RCC 7860 (cell line): ENCODE results near the gene RASL12.

Experiments used
- DNase-seq: peaks from one replicate; pipeline ENCODE4 v3.0.0-alpha.2; 2015; ENCODE audit warnings: low spot score
- FAIRE-seq: peaks from 2 replicates; lab custom pipeline; 2012; peaks lifted over from hg19 to GRCh38; lab: Jason Lieb, UNC

The RASL12 gene

DNA sequence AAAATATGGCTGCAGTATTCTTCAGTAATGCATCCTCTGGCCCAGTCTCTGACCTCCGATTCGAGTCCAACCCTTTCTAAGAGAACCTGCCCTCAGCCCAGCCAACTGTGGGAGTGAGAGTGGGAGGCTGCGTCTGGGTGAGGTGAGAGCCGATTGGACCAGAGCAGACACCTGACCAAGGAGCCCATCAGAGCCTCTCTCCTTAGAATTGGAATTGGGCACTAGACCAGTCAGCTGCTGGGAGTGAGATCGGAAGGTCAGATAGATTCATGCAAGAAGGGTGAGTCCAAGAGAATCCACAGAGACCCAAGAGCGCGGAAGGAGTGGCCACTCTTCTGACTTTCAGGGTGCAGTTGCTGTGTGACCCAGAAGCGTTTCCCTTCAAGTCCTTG is 10.2 kb downstream of the RASL12 start:
- FAIRE-seq, result no peak
- DNase-seq, result no peak

DNA sequence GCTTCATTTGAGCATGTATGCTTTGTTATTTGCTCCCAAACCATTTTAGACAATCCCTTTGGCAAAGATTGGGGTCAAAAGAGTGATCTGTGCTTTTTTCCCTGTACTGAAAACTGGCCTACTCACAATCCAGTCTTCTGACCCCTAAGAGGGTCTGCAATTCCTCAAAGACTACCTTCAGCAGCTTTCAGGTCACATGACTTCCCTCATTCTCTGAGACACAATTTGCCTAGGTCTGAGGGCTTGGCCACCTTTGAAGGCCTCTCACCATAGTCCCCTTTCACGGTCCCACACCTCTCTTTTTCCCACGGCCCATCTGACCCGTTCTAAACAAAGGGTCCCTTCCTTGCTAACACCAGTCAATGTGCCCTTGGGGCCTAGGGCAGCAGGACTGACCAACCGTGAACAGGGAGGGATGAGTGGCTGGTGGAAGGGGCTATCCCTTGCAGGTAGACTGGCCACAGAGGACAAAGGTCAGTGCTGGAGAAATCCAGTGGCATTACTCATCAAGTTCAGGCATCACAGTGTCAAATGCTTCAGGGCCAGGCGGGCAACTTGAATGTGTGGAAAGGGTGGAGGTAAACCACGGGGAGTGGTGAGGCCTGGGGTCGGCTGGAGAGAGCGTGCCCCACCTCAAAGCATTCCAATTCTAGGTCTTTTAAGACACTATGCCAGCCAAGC is 10.8 kb downstream of the RASL12 start:
- FAIRE-seq, result peak; percentile 93
- peak; percentile 94 for DNase-seq

DNA sequence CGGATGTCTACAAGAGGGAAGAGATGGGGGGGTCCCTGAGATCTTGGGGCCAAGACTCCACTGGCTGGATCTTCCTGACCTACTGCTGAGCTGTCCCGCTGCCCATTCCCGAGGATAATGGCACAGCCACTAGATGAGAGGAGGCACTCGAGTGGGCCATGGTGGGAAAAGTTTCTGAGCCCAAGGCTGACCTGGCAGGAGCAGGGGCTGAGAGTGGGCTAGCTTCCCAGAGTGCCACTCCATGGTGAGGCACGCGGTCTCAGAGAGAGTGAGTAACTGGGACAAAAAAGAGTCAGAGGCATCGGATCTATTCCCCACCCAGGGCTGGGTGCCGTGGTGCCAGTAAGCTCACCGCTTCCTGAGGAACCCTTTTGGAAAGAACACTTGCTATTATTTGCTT is 11.7 kb downstream of the RASL12 start:
- DNase-seq, result no peak
- FAIRE-seq, result no peak

DNA sequence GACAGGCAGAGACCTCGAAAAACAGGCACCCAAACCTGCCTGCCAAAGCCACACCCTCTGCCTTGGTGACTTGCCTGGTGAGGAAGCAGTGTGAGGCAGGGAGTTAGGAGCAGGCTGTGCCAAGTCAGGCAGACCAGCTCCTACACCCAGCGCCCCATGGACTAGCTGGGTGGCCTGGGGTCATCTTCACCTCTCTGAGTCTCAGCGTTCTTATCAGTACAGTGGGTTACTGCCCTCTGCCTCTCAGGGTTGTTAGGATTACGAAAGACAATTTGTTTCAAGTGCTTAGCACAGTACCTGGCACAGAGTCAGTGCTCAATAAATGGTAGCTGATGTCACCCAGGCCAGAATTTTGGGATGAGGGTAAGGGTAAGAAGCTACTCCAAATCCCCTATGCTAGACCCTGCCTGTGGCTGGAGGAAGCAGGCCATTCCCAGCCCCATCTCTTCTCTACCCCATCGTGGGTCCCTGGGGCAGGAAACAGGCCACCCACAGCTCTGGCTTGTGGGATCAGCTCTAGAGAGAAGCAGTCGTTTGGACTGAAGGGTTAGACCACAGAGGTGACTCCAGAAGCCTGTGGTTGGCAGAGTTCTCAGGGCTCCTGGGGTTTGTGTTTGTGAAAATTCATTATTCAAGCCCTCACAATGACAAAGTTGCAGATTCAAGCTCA is 12.5 kb downstream of the RASL12 start:
- FAIRE-seq (peak; percentile 89), DNase-seq (peak; percentile 71)

GRCh38 chr15:65054333-65055200 is 13.2 kb downstream of the RASL12 start:
- peak; percentile 55 for DNase-seq
- no peak for FAIRE-seq

DNA sequence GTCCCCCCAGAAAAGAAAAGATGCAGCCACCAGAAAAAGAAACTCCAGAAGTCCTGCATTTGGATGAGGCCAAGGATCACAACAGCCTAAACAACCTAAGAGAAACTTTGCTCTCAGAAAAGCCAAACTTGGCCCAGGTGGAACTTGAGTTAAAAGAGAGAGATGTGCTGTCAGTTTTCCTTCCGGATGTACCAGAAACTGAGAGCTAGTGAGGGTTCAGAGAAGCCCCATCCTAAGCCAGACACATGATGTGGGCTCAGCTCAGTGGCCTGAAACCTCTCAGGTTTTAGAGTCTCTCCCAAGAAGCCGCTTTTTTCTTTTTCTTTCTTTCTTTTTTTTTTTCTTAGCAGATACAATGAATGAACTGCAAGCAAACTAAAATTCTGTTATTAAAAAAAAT is 14.8 kb downstream of the RASL12 start:
- FAIRE-seq, result no peak

GRCh38 chr15:65051266-65051665 is 16.5 kb downstream of the RASL12 start:
- FAIRE-seq, result no peak

More for the DNA sequence above, 14.8 kb downstream of the RASL12 start:
- no peak for DNase-seq

GRCh38 chr15:65050270-65050669 is 17.5 kb downstream of the RASL12 start:
- FAIRE-seq (no peak), DNase-seq (no peak)

More at GRCh38 chr15:65051266-65051665, 16.5 kb downstream of the RASL12 start:
- no peak for DNase-seq

DNA sequence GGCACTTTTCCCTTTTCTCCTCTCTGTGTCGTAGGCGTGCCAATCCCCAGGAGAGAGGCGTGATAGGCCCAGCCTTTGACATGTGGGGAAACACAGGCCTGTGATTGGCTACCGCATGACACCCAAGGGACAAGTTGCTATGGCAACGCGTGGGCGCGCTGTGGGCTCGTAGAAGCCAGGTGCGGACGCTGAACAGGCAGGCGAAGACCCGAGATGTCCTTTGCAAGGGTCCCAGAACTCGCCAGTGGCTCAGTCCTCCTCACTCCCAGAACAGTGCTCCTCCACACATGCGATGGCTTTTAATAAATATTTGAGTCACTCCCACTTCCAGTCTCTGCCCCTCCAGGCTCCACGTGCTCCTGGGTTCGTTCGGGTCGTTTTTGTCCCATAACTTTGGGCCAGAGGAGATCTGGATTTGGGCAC is 18.4 kb downstream of the RASL12 start:
- FAIRE-seq (no peak), DNase-seq (no peak)

- FAIRE-seq (no peak), DNase-seq (no peak)
Observed at GRCh38 chr15:65048241-65048640, 19.6 kb downstream of the RASL12 start.

GRCh38 chr15:65044724-65045481 is 22.9 kb downstream of the RASL12 start, which contains the start of gene SLC51B:
Gene SLC51B (plus strand): TSS chr15:65045387. CDS start chr15:65050005, 4,618 bp downstream.
- no peak for FAIRE-seq
- DNase-seq, result no peak

- FAIRE-seq, result peak; percentile 14
- peak; percentile 55 for DNase-seq
Observed at GRCh38 chr15:65044218-65044617, 23.6 kb downstream of the RASL12 start.

DNA sequence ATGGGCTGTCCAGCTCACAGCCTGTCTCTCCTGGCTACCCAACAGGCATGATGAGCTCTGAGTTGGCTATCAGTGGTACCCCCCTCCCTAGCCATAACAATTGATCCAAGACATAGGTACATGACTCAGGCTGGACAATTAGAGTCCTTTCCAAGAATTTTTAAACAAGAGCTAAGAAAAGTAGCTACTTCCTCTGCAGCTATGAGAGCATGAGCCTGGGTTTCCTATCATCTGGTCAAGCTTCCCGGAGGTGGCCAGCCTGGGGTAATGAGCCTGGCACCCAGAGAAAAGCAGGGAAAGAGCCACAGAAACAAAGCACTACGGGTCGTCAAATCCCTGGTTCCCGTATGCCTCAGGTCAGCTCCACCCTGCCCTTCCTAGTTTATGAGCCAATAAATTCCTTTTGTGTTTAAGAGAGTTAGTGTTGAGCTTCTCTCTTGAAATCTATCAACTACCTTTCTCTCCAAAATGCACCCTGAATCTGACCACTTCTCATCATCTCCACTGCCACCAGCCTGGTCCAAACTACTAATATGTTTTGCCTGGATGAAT is 24.9 kb downstream of the RASL12 start:
- no peak for DNase-seq
- FAIRE-seq, result no peak

DNA sequence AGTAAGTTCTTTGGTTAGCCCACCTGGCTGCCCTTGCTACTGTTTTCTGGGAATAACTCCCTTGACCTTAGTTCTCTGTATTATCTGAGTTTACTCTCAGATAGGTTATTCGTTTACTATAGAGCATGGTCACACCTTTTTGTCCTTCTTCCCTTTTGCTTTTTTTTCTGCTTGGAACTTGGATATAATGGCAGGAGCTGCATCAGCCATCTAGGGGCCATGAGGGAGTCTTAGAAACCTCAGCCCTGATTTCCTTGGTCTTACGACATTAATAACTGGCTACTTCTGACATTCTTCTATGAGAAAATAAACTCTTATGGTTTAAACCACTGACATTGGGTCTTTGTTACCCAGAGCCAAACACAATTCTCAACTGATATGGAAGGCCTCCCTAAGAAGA is 26.0 kb downstream of the RASL12 start:
- DNase-seq, result no peak
- FAIRE-seq, result no peak

GRCh38 chr15:65040461-65040860 is 27.3 kb downstream of the RASL12 start:
- DNase-seq (no peak), FAIRE-seq (no peak)

- DNase-seq (no peak), FAIRE-seq (no peak)
Observed at GRCh38 chr15:65038836-65039235, 29.0 kb downstream of the RASL12 start.

GRCh38 chr15:65038428-65038827 is 29.4 kb downstream of the RASL12 start:
- FAIRE-seq, result no peak

DNA sequence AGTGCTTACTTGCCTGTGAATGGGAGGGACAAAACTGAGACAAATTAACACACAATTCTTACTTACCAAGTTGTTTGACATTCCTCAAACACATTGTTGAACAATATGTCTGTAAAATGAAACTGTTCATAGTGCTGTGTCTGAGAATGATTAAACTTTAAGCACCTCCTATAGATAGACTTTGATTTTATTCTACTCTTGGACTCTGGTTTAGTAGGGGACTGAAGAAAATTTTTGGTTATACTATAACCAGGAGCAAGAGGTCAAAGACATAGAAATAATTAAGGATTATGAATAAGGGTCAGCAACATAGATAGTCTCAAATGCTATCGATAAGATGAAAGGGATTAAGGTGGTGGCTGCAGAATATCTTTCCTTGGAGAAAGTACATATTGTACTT is 30.5 kb downstream of the RASL12 start:
- DNase-seq (no peak), FAIRE-seq (no peak)

More at GRCh38 chr15:65038428-65038827, 29.4 kb downstream of the RASL12 start:
- no peak for DNase-seq

GRCh38 chr15:65034719-65035118 is 33.1 kb downstream of the RASL12 start:
- DNase-seq, result peak; percentile 49
- no peak for FAIRE-seq

DNA sequence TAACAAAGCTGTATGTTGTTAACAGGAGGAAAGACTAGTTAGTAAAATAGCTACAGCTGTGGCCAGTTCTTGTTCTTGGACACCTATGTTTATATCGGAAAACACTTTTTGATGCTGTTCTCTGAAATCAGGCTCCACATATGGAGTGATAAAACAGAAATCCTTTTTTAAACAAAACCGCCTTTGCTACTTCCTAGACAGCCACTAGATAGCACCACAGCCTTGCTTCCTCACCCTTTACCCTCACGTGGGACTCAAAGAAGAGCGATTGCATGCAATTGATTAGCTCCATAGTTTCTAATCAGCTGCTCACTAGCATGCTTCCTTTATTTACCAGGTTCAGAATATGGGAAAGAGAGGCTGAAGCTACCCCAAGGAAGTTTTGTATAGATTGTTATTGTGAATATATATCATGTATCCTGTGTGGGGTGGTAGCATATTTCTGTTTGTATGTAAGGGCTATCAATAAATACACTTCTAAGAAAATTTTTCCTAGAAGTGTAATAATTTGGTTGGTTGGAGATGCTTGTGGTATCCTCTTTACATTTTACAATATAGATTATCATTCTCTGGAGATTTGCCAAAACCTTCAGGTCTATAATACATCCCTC is 34.0 kb downstream of the RASL12 start:
- FAIRE-seq (no peak), DNase-seq (no peak)
